Measurements from ENCODE around the gene PSTPIP2. TPM values are rescaled to one million over a fixed set of nuclear protein-coding genes. Genes with fewer than 3 reads are reported as not detected.
A peak's percentile ranks its signal among the peaks of the same experiment; 100 is the strongest.

The PSTPIP2 gene
- total and polyA plus RNA-seq, 2 of the 13 experiments (the other 11 are each of a cell fraction or from before 2014, with no cell fraction given) = 0.25 to 0.27 TPM

GRCh38 chr18:45967007-45967706, 104.9 kb downstream of the PSTPIP2 start, which contains the start of gene EPG5 (continued):
- no peak for TF ChIP-seq HNRNPH1 (optimal IDR thresholded peaks at IDR 0.05; ENCODE audit: low read depth, low read length)
- no peak for TF ChIP-seq JARID2 (CRISPR knock-in tag; IDR thresholded peaks at IDR 0.05; ENCODE audit: insufficient replicate concordance)
- TF ChIP-seq KAT2B (IDR thresholded peaks at IDR 0.05; ENCODE audit: borderline replicate concordance, low read depth, low read length) = no peak
- no peak for TF ChIP-seq EEA1 (CRISPR knock-in tag; IDR thresholded peaks at IDR 0.05; ENCODE audit: borderline replicate concordance)
- no peak for TF ChIP-seq ZNF841 (CRISPR knock-in tag; IDR thresholded peaks at IDR 0.05; ENCODE audit: borderline replicate concordance)
- TF ChIP-seq, protein P1, sequence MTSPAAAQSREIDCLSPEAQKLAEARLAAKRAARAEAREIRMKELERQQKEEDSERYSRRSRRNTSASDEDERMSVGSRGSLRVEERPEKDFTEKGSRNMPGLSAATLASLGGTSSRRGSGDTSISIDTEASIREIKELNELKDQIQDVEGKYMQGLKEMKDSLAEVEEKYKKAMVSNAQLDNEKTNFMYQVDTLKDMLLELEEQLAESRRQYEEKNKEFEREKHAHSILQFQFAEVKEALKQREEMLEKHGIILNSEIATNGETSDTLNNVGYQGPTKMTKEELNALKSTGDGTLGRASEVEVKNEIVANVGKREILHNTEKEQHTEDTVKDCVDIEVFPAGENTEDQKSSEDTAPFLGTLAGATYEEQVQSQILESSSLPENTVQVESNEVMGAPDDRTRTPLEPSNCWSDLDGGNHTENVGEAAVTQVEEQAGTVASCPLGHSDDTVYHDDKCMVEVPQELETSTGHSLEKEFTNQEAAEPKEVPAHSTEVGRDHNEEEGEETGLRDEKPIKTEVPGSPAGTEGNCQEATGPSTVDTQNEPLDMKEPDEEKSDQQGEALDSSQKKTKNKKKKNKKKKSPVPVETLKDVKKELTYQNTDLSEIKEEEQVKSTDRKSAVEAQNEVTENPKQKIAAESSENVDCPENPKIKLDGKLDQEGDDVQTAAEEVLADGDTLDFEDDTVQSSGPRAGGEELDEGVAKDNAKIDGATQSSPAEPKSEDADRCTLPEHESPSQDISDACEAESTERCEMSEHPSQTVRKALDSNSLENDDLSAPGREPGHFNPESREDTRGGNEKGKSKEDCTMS (CRISPR knock-in tag; conservative IDR thresholded peaks at IDR 0.05) = no peak
- no peak for TF ChIP-seq SMARCC2 (IDR thresholded peaks at IDR 0.05)
- no peak for TF ChIP-seq TBX2 (CRISPR knock-in tag; IDR thresholded peaks at IDR 0.05; ENCODE audit: borderline replicate concordance)
- 0 out of 2 replicates have a peak, but pooled peaks have one; percentile 71 for TF ChIP-seq SRY (CRISPR knock-in tag; IDR thresholded peaks at IDR 0.05)
- peak; percentile 90; the same call in 1 of the 2 replicates for TF ChIP-seq FOXK1 (CRISPR knock-in tag; IDR thresholded peaks at IDR 0.05; ENCODE audit: borderline replicate concordance, low read depth)
- TF ChIP-seq ZNF12 (CRISPR knock-in tag; IDR thresholded peaks at IDR 0.05) = no peak
- no peak for TF ChIP-seq PLSCR1 (CRISPR knock-in tag; IDR thresholded peaks at IDR 0.05; ENCODE audit: borderline replicate concordance)
- peak; percentile 69; the same call in 1 of the 2 replicates for TF ChIP-seq ZBED4 (CRISPR knock-in tag; IDR thresholded peaks at IDR 0.05; ENCODE audit: borderline replicate concordance)
- TF ChIP-seq RERE (CRISPR knock-in tag; IDR thresholded peaks at IDR 0.05; ENCODE audit: low read depth) = no peak
- TF ChIP-seq ZNF569 (CRISPR knock-in tag; IDR thresholded peaks at IDR 0.05; ENCODE audit: borderline replicate concordance) = no peak

Data from HepG2 (cell line).